Activated CD8-positive, alpha-beta memory T cell treated with anti-CD3 and anti-CD28 coated beads, Interleukin-2, amount 50 U/mL, for 48 hours (primary cell): ENCODE measurements around the gene NUP62CL.
"Not testable (repeated sequence)": the region's sequence is repeated elsewhere in the genome, so short reads cannot be mapped to it uniquely, and the experiment has no call there.

Experiments
- DNase-seq: peaks from one replicate; pipeline ENCODE4 v3.0.0-alpha.2; 2020

Gene NUP62CL

GRCh38 chrX:107205770-107206696, at the start of gene NUP62CL, which contains the start of gene DNAAF6:
Gene NUP62CL (minus strand): TSS chrX:107206433. CDS start chrX:107175146, 31,287 bp downstream.
Gene DNAAF6 (plus strand): TSS chrX:107206611. CDS start chrX:107212876, 6,265 bp downstream.
- peak; percentile 66 for DNase-seq

DNA sequence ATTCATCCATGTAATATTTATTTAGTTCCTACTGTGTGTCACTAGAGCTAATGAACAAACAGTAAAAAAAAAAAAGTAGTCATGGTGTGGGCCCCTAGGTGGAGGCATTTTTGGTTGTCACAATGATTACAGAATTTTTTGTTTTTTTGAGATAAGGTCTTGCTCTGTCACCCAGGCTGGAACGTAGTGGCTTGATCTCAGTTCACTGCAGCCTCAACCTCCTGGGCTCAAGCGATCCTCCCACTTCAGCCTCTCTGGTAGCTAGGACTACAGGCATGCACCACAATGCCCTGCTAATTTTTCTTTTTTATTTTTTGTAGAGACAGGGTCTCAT, 22.2 kb upstream of the NUP62CL start:
- no peak for DNase-seq

DNA sequence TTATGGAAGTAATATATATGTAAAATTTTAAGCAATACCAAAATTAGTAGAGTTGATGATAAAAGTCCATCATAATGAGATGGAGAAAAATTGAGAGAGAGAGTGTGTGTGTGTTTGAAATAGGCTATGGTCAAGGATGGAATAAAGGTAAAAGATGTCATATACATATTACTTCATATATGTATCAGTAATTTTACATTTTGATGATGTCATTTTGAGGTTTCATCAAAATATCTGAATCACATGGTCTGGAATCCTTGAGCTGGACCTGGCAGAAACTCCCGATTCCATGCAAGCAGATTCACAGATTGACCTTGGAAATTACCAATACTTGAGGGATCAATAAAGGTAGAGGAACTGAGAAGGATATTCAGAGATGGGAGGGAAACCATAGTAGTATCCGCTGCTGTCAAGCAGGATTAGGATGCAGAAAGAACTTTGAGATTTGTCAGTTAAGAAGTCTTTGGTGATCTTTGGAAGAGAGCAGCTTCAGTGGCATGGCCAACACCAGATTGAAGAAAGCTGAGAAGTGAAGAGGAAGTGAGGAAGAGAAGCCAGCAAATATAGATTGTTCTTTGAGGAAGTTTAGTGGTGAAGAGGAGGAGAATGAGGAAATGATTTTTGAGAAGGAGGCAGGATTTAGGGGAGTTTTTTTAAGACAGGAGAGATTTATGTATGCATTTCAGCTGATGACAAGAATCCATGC, 21.7 kb upstream of the NUP62CL start:
- DNase-seq: no peak

- DNase-seq: no peak
Measured at GRCh38 chrX:107226757-107227156, 20.5 kb upstream of the NUP62CL start.

DNA sequence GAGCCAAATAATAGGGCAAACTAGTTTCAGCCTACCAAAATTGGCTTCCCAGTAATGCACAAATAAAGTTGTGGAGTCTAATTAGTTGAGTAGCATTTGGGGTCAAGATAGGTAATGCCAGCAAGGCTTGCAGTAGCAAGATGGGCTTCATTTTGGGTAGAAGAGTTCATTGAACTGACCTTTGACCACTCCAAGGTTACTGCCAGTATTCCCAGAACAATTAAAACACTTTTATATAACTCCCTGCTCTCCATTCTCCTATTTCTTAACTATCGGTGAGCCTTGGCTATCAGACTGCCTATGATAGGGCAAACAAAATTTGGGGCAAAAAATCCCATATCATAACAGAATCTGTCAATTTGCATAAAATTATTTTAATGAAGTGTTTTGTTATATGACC, 7.2 kb upstream of the NUP62CL start:
- DNase-seq: no peak

DNA sequence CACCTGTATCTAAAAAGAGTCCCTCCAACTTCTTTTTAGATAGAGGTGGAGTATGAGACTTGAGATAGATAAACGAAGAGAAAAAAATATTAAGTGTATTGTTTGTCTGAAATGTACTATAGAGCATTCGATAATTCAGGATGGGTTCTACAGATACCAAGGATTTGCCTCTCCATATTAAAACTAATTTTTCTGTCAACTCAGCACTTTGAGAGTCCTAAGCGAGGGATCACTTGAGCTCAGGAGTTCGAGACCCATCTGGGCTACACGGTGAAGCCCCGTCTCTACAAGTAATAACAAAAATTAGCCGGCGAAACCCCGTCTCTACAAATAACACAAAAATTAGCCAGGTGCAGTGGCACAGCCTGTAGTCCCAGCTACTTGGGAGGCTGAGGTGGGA, 1.7 kb upstream of the NUP62CL start:
- no peak for DNase-seq

GRCh38 chrX:107207089-107207488, 856 bp upstream of the NUP62CL start:
- no peak for DNase-seq

GRCh38 chrX:107206697-107207065, 448 bp upstream of the NUP62CL start:
- DNase-seq: no peak

- DNase-seq: no peak
Measured at GRCh38 chrX:107204068-107204605, 2.1 kb downstream of the NUP62CL start.

GRCh38 chrX:107199491-107199890, 6.7 kb downstream of the NUP62CL start:
- no peak for DNase-seq

DNA sequence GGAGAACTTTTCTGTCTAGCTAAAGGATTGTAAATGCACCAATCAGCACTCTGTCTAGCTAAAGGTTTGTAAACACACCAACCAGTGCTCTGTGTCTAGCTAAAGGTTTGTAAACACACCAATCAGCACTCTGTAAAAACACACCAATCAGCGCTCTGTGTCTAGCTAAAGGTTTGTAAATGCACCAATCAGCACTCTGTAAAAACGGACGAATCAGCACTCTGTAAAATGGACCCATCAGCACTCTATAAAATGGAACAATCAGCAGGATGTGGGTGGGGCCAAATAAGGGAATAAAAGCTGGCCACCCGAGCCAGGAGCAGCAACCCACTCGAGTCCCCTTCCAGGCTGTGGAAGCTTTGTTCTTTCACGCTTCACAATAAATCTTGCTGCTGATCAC, 8.2 kb downstream of the NUP62CL start:
- DNase-seq: not testable (repeated sequence)

GRCh38 chrX:107197319-107197718, 8.9 kb downstream of the NUP62CL start:
- no peak for DNase-seq

GRCh38 chrX:107171369-107172102, 34.7 kb downstream of the NUP62CL start:
- no peak for DNase-seq

DNA sequence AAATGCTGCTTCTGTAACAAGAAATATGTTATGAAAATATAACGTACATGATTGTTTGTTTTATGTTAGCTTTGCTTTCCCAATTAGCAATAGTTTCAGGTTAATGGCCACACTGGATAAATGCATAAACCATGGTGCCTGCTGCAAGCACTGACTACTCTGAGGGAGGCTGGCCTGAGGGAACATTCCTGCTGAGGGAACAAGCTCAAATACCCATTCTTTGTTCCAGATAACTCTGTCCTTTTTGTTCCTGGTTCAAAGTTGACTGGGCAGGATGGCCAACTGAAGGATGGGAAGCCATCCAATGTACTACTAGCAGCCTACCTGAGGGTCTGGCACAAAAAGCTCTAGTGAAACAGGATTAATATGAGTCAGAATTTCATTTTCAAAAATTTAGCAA, 37.5 kb downstream of the NUP62CL start:
- no peak for DNase-seq

- DNase-seq: no peak
Measured at GRCh38 chrX:107168257-107168656, 38.0 kb downstream of the NUP62CL start.

- DNase-seq: no peak
Measured at GRCh38 chrX:107167163-107167921, 38.9 kb downstream of the NUP62CL start.

DNA sequence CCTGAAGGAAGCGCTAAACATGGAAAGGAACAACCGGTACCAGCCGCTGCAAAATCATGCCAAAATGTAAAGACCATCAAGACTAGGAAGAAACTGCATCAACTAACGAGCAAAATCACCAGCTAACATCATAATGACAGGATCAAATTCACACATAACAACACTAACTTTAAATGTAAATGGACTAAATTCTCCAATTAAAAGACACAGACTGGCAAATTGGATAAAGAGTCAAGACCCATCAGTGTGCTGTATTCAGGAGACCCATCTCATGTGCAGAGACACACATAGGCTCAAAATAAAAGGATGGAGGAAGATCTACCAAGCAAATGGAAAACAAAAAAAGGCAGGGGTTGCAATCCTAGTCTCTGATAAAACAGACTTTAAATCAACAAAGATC, 48.6 kb downstream of the NUP62CL start:
- DNase-seq: not testable (repeated sequence)

DNA sequence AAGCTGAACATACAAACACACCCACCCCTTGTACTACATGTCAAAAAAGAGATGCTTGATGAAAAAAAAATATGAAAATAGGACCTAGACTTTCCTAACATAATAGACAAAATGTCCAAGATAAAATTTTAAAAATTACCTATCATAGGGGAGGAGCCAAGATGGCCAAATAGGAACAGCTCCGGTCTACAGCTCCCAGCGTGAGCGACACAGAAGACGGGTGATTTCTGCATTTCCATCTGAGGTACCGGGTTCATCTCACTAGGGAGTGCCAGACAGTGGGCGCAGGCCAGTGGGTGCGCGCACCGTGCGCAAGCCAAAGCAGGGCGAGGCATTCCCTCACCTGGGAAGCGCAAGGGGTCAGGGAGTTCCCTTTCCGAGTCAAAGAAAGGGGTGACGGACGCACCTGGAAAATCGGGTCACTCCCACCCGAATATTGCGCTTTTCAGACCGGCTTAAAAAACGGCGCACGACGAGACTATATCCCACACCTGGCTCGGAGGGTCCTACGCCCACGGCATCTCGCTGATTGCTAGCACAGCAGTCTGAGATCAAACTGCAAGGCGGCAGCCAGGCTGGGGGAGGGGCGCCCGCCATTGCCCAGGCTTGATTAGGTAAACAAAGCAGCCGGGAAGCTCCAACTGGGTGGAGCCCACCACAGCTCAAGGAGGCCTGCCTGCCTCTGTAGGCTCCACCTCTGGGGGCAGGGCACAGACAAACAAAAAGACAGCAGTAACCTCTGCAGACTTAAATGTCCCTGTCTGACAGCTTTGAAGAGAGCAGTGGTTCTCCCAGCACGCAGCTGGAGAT, 50.4 kb downstream of the NUP62CL start:
- DNase-seq: not testable (repeated sequence)

DNA sequence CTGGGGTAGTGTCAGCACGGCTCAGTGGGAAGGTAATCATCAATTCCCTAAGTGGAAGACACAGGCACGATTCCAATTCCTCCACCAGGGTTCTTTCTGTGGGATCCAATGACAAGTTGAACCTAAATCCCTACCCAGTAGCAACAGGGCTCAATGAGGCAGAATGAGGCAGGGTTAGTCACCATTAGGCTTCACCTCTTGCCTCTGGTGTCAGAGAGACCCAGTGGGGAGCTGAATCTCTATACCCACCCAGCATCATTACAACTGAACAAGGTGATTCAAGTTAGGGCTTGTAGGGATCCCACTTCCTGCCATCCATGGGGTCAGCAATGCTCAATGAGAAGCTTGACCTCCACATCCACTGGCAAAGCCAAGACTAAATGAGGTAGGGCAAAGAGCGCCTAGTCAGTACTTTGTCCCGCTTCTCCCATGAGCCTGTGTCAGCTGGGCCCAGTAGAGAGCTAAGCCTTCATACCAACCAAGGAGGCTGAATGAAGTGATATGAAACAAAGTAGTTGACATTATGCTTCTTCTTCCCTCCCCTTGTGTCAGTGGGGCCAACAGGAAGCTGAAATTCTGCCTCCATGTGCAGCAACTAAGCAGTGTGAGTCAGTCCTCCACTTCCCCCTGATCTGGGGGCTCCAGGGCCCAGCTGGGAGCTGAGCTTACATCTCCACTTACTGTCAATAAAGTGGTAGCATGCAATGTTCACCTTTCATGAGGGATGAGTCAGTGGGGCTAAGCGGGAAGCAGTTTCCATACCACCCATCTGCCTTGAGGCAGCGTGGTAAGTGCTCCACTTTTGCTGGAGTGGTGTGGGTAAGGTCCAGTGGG, 51.2 kb downstream of the NUP62CL start:
- peak; percentile 49 for DNase-seq

DNA sequence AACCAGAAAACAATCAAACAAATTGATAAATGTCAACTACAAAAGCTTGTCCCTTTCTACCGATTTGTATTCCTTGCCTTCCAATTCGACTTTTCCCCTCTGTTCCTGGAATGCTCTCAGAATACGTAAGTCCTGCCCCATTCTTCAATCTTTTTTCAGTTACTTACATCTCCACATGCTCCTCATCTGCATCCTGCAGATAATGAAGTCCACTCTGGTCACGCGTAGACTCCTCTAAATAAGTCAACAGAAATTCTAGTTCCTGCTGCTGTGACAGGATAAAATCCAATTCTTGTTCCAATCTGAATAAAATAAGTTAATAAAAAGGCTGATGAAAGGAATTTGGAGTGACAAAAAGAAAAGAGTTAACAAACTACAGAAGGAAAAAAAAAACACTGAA, 53.2 kb downstream of the NUP62CL start:
- DNase-seq: no peak

- DNase-seq: no peak
Measured at GRCh38 chrX:107146670-107147069, 59.6 kb downstream of the NUP62CL start.
